Right renal cortex interstitium (tissue), 3 donors: ENCODE measurements around the gene KRTAP4-4. TPM values are rescaled to one million over a fixed set of nuclear protein-coding genes. Genes with fewer than 3 reads are reported as not detected.

ENCODE experiments used
- DNase-seq, 3 donors: peaks; one replicate each; pipeline ENCODE4 v3.0.0-alpha.2; 2013; ENCODE audit warnings: low read depth in 3 of 3, low spot score in 2 of 3
- polyA plus RNA-seq, 3 donors: library from polyadenylated mRNA; unstranded; fragments of 120-200 nt; gene quantifications; one replicate each; pipeline ENCODE4 v1.2.1, GENCODE V29; 2013; ENCODE audit not compliant: insufficient read length in 3 of 3

KRTAP4-4 gene
- polyA plus RNA-seq, 3 donors, result not detected

DNA sequence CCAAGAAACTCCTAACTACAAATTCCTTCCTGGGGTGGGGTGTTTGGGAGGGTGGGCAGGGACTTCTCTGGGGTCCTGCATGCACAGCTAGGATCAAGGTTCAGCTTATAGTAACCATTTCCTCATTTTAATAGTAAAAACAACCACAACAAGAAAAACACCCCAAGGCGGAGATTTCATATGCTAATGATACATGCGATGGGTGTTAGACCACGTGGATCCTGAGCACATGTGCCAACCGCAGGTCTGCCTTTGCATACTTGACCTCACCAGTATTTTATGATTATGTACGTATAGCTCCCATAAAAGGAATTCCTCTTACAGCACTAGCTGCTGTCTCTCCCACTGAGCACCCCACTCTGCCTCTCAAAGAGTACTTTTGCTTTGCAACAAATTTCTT lies 44.3 kb downstream of the KRTAP4-4 start:
- DNase-seq, result no peak

DNA sequence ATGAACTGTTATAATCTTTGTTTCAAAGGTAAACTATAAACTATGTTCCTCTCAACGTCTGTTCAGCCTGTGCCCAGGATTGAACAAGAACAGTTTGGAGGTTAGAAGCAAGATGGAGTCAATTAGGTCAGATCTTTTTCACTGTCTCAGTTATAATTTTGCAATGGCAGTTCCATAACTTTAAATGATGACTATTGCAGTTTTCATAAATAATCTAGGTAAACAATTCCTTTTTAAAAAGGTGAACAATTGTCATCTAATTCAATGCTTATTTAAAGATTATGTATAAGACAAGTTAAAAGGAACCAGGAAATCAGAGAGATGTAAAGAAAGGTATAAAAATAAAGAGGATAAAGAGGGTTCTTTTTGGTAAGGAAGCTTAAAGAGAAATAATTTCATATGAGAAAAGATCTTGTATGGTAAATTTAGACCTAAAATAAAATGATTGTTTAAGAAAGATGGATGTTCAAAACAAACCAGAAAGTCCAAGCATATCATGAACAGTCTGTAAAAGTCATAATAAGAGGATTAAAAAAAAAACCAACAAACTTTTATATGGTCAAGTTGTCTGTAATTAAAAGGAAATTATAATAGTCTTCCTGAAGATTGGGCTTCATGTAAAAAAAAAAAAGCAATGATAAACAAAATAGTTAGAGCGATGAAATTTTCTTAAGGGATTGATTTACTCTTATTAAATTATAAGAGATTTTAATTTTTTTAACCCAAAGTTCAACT lies 49.2 kb downstream of the KRTAP4-4 start:
- DNase-seq, result no peak

Other genes starting within 250 kb of the KRTAP4-4 start
- 1 to 10 TPM in 2 of 3 donors, under 1 TPM in 1; 0.45 to 2.2 (median 2.0) TPM for gene KRT23, start 223.1 kb downstream of the KRTAP4-4 start, polyA plus RNA-seq
- gene KRT39, start 193.8 kb downstream of the KRTAP4-4 start, polyA plus RNA-seq, result not detected
- gene KRT40, start 176.4 kb downstream of the KRTAP4-4 start, polyA plus RNA-seq, result not detected
- gene KRTAP3-3, start 166.6 kb downstream of the KRTAP4-4 start, polyA plus RNA-seq, result not detected
- not detected for gene KRTAP3-2, start 160.8 kb downstream of the KRTAP4-4 start, polyA plus RNA-seq
- gene KRTAP3-1, start 151.6 kb downstream of the KRTAP4-4 start, polyA plus RNA-seq, result not detected
- gene KRTAP1-5, start 133.5 kb downstream of the KRTAP4-4 start, polyA plus RNA-seq, result not detected
- not detected for gene KRTAP1-4, start 130.6 kb downstream of the KRTAP4-4 start, polyA plus RNA-seq
- gene KRTAP1-3, start 125.9 kb downstream of the KRTAP4-4 start, polyA plus RNA-seq, result not detected
- not detected for gene KRTAP1-1, start 119.3 kb downstream of the KRTAP4-4 start, polyA plus RNA-seq
- gene KRTAP2-1, start 113.4 kb downstream of the KRTAP4-4 start, polyA plus RNA-seq, result not detected
- gene KRTAP2-2, start 105.5 kb downstream of the KRTAP4-4 start, polyA plus RNA-seq, result not detected
- gene KRTAP2-3, start 100.6 kb downstream of the KRTAP4-4 start, polyA plus RNA-seq, result not detected
- gene KRTAP2-4, start 94.9 kb downstream of the KRTAP4-4 start, polyA plus RNA-seq, result not detected
- not detected for gene KRTAP4-7, start 76.6 kb downstream of the KRTAP4-4 start, polyA plus RNA-seq
- gene KRTAP4-8, start 62.6 kb downstream of the KRTAP4-4 start, polyA plus RNA-seq, result not detected
- not detected for gene KRTAP4-16, start 58.5 kb downstream of the KRTAP4-4 start, polyA plus RNA-seq
- gene KRTAP4-9, start 55.4 kb downstream of the KRTAP4-4 start, polyA plus RNA-seq, result not detected
- not detected for gene KRTAP4-11, start 42.4 kb downstream of the KRTAP4-4 start, polyA plus RNA-seq
- gene KRTAP4-12, start 36.6 kb downstream of the KRTAP4-4 start, polyA plus RNA-seq, result not detected
- not detected for gene KRTAP4-6, start 20.2 kb downstream of the KRTAP4-4 start, polyA plus RNA-seq
- not detected for gene KRTAP4-5, start 10.9 kb downstream of the KRTAP4-4 start, polyA plus RNA-seq
- gene KRTAP4-3, start 7.5 kb upstream of the KRTAP4-4 start, polyA plus RNA-seq, result not detected
- gene KRTAP4-2, start 17.5 kb upstream of the KRTAP4-4 start, polyA plus RNA-seq, result not detected
- not detected for gene KRTAP4-1, start 24.2 kb upstream of the KRTAP4-4 start, polyA plus RNA-seq
- gene KRTAP9-1, start 29.1 kb upstream of the KRTAP4-4 start, polyA plus RNA-seq, result not detected
- gene KRTAP9-2, start 65.9 kb upstream of the KRTAP4-4 start, polyA plus RNA-seq, result not detected
- gene KRTAP9-3, start 71.7 kb upstream of the KRTAP4-4 start, polyA plus RNA-seq, result not detected
- not detected for gene KRTAP9-8, start 77.3 kb upstream of the KRTAP4-4 start, polyA plus RNA-seq
- gene KRTAP9-4, start 88.9 kb upstream of the KRTAP4-4 start, polyA plus RNA-seq, result not detected
- not detected for gene KRTAP9-9, start 94.6 kb upstream of the KRTAP4-4 start, polyA plus RNA-seq
- under 1 TPM; 0.10 to 0.14 (median 0.11) TPM for gene KRTAP9-6, start 104.6 kb upstream of the KRTAP4-4 start, polyA plus RNA-seq
- not detected for gene KRTAP9-7, start 115.0 kb upstream of the KRTAP4-4 start, polyA plus RNA-seq
- gene KRTAP29-1, start 142.1 kb upstream of the KRTAP4-4 start, polyA plus RNA-seq, result not detected
- gene KRTAP16-1, start 148.6 kb upstream of the KRTAP4-4 start, polyA plus RNA-seq, result not detected
- not detected for gene KRTAP17-1, start 155.0 kb upstream of the KRTAP4-4 start, polyA plus RNA-seq
- gene KRT33A, start 190.1 kb upstream of the KRTAP4-4 start, polyA plus RNA-seq, result not detected
- not detected for gene KRT33B, start 209.1 kb upstream of the KRTAP4-4 start, polyA plus RNA-seq
- not detected for gene KRT34, start 221.6 kb upstream of the KRTAP4-4 start, polyA plus RNA-seq
- gene KRT31, start 236.9 kb upstream of the KRTAP4-4 start, polyA plus RNA-seq, result not detected